NCI-H2029 (cell line): ENCODE measurements around the gene AP5S1.
"Not testable (repeated sequence)": the region's sequence is repeated elsewhere in the genome, so short reads cannot be mapped to it uniquely, and the experiment has no call there.

Source experiments
- DNase-seq: peaks from one replicate; lab custom pipeline; 2025; lab: John Stamatoyannopoulos, UW

AP5S1 gene

GRCh38 chr20:3794168-3794567, 26.2 kb upstream of the AP5S1 start:
- DNase-seq = not testable (repeated sequence)

- DNase-seq = no peak
These were observed 25.5 kb upstream of the AP5S1 start for GRCh38 chr20:3794701-3795420.

GRCh38 chr20:3795511-3796468, 24.6 kb upstream of the AP5S1 start, which contains the start of gene CDC25B:
TSS of gene CDC25B (plus strand) at chr20:3796310. CDS start at chr20:3796532, 222 bp downstream.
- DNase-seq = peak; percentile 91

- no peak for DNase-seq
These were observed 23.7 kb upstream of the AP5S1 start for GRCh38 chr20:3796477-3797225.

GRCh38 chr20:3797226-3797545, 23.2 kb upstream of the AP5S1 start:
- DNase-seq = no peak

GRCh38 chr20:3797592-3798372, 22.6 kb upstream of the AP5S1 start:
- no peak for DNase-seq

- DNase-seq = no peak
These were observed 22.0 kb upstream of the AP5S1 start for GRCh38 chr20:3798373-3798768.

- DNase-seq = no peak
These were observed 21.5 kb upstream of the AP5S1 start for GRCh38 chr20:3798908-3799248.

- DNase-seq = no peak
These were observed 20.0 kb upstream of the AP5S1 start for GRCh38 chr20:3800256-3800877.

- no peak for DNase-seq
These were observed 19.5 kb upstream of the AP5S1 start for GRCh38 chr20:3800878-3801260.

GRCh38 chr20:3801299-3801698, 19.0 kb upstream of the AP5S1 start:
- no peak for DNase-seq

- no peak for DNase-seq
These were observed 18.5 kb upstream of the AP5S1 start for GRCh38 chr20:3801846-3802245.

GRCh38 chr20:3802524-3803239, 17.7 kb upstream of the AP5S1 start:
- peak; percentile 34 for DNase-seq

GRCh38 chr20:3803289-3803688, 17.1 kb upstream of the AP5S1 start:
- no peak for DNase-seq

GRCh38 chr20:3803854-3804253, 16.5 kb upstream of the AP5S1 start:
- DNase-seq = no peak

GRCh38 chr20:3804254-3804751, 16.0 kb upstream of the AP5S1 start:
- no peak for DNase-seq

GRCh38 chr20:3804781-3805180, 15.6 kb upstream of the AP5S1 start:
- no peak for DNase-seq

- no peak for DNase-seq
These were observed 11.8 kb upstream of the AP5S1 start for GRCh38 chr20:3808544-3808943.

GRCh38 chr20:3811467-3812258, 8.7 kb upstream of the AP5S1 start:
- peak; percentile 96 for DNase-seq

GRCh38 chr20:3812259-3812681, 8.1 kb upstream of the AP5S1 start:
- no peak for DNase-seq
